ENCODE data around the gene MBTPS1.

DNA sequence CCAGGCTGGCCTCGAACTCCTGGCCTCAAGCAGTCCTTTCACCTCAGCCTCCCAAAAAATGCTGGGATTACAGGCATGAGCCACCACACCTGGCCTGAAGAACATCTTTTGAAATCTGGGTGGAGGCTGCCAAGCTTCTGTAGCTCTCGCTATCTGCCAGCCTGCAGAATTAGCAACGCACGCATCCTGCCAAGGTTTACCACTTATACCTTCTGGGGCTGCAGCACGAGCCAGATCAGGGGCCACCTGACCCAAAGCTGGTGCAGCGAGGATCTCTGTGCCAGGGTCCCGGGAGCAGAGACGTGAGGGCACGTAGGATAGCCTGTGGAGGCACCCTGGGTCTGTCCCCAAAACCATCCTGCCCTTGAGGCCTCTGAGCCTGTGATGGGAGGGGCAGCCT is 96.4 kb downstream of the MBTPS1 start:
- TF ChIP-seq POU6F1 (CRISPR knock-in tag; IDR thresholded peaks at IDR 0.05; ENCODE audit: borderline replicate concordance, low read depth): no peak
- TF ChIP-seq, protein P1, sequence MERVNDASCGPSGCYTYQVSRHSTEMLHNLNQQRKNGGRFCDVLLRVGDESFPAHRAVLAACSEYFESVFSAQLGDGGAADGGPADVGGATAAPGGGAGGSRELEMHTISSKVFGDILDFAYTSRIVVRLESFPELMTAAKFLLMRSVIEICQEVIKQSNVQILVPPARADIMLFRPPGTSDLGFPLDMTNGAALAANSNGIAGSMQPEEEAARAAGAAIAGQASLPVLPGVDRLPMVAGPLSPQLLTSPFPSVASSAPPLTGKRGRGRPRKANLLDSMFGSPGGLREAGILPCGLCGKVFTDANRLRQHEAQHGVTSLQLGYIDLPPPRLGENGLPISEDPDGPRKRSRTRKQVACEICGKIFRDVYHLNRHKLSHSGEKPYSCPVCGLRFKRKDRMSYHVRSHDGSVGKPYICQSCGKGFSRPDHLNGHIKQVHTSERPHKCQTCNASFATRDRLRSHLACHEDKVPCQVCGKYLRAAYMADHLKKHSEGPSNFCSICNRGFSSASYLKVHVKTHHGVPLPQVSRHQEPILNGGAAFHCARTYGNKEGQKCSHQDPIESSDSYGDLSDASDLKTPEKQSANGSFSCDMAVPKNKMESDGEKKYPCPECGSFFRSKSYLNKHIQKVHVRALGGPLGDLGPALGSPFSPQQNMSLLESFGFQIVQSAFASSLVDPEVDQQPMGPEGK (CRISPR knock-in tag; IDR thresholded peaks at IDR 0.05; ENCODE audit: borderline replicate concordance): no peak
- no peak for TF ChIP-seq ZNF565 (CRISPR knock-in tag; conservative IDR thresholded peaks at IDR 0.05; ENCODE audit: low read depth)
- no peak for TF ChIP-seq ESRRG (CRISPR knock-in tag; IDR thresholded peaks at IDR 0.05)
- TF ChIP-seq ZC3H10 (CRISPR knock-in tag; IDR thresholded peaks at IDR 0.05): no peak
- no peak for TF ChIP-seq ZNF8 (CRISPR knock-in tag; IDR thresholded peaks at IDR 0.05)
- TF ChIP-seq BACH2 (CRISPR knock-in tag; IDR thresholded peaks at IDR 0.05; ENCODE audit: borderline replicate concordance): no peak
- TF ChIP-seq, protein P2, sequence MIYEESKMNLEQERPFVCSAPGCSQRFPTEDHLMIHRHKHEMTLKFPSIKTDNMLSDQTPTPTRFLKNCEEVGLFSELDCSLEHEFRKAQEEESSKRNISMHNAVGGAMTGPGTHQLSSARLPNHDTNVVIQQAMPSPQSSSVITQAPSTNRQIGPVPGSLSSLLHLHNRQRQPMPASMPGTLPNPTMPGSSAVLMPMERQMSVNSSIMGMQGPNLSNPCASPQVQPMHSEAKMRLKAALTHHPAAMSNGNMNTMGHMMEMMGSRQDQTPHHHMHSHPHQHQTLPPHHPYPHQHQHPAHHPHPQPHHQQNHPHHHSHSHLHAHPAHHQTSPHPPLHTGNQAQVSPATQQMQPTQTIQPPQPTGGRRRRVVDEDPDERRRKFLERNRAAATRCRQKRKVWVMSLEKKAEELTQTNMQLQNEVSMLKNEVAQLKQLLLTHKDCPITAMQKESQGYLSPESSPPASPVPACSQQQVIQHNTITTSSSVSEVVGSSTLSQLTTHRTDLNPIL (CRISPR knock-in tag; IDR thresholded peaks at IDR 0.05; ENCODE audit: low read depth): no peak
- no peak for TF ChIP-seq GLIS3 (CRISPR knock-in tag; IDR thresholded peaks at IDR 0.05)
- no peak for TF ChIP-seq SNAI2 (CRISPR knock-in tag; IDR thresholded peaks at IDR 0.05)
